22Rv1 (cell line): Measurements from ENCODE around the gene PCSK5.

Experiments
- H3K27ac ChIP-seq: fragments of 450-650 bp; 2 replicates; pipeline ENCODE4 v1.5.1; 2017
- CTCF ChIP-seq: fragments of 450-650 bp; IDR thresholded peaks from 2 replicates; pipeline ENCODE4 v1.5.1; 2017; ENCODE audit warnings: mild to moderate bottlenecking
- ZFX ChIP-seq: fragments of 450-650 bp; IDR thresholded peaks from 2 replicates; pipeline ENCODE4 v1.6.1; 2017; ENCODE audit warnings: antibody characterized with exemption, borderline replicate concordance

Gene PCSK5

DNA sequence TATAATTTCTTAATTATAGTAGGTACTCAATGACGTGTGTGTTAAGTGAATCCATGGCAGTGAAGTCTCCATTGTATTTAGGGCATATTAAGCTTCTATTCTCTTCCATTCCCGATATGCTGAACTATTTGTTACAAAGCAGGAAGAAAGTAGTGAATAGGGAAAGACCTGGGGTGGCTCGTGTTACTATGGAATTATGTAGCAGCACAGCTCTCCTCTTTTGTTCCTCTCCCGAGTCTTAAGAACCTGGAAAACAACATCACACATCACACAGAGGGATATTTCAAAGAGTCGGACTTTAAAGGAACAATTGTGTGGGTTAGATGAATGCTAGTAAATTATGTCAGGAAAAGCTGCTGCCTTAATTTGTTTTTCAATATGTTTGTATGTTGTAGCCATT is 131.8 kb downstream of the PCSK5 start:
- no peak overlapping the region for H3K27ac ChIP-seq

DNA sequence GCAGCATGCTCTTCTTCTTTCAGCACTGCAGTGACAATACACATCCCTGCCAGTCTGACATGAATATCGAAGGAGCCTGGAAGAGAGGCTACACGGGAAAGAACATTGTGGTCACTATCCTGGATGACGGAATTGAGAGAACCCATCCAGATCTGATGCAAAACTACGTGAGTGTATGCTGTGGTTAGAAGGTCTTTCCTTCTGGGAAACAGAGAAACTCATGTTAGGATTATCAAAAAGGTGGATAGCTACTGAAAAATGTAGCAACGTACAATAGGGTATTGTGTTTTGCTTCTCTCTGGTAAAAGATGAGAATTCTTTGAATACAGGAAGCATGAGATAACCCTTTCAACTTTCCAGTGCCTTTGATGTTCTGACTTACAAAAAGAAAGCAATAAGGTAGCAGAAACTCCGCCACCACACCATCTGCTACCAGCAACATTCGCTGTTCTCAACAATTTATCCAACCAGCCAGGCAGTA is 133.3 kb downstream of the PCSK5 start:
- TF ChIP-seq CTCF (no peak), ZFX (no peak)
- H3K27ac ChIP-seq, result no peak overlapping the region

More for the DNA sequence above, 131.8 kb downstream of the PCSK5 start:
- TF ChIP-seq CTCF (no peak), ZFX (no peak)

DNA sequence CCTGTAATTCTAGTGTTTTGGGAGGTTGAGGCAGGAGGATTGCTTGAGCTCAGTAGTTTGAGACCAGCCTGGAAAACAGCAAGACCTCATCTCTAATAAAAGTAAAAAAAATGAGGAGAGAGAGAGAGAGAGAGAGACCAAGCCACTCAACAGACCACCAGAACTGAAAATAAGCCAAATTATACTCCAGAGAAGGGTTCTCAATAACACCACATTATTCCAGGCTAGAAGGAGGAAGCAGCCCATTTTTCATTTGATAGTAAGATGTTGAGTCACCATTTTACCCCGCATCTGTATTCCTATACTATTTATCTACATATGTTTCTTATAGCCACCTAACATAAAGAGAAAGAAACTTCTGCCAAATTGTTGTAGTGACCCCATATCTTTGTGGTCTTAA is 134.8 kb downstream of the PCSK5 start:
- no peak for TF ChIP-seq ZFX
- no peak for TF ChIP-seq CTCF
- no peak overlapping the region for H3K27ac ChIP-seq

DNA sequence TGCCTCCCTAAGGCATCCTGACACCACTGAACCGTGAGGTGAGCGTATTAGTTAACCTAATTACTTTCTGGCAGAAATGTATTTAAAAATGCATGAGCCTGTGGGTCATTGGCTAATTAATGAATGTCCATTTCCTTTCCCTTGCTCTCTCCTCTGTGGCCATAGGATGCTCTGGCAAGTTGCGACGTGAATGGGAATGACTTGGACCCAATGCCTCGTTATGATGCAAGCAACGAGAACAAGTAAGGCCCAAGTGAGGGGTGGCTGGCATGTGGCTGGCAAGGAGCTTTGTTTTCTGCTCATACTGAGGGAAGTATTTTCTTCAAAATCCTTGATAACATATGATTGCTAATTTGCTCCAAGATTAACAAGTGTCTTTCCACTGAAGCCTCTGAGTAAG is 136.3 kb downstream of the PCSK5 start:
- TF ChIP-seq CTCF (no peak), ZFX (no peak)
- H3K27ac ChIP-seq, result no peak overlapping the region

DNA sequence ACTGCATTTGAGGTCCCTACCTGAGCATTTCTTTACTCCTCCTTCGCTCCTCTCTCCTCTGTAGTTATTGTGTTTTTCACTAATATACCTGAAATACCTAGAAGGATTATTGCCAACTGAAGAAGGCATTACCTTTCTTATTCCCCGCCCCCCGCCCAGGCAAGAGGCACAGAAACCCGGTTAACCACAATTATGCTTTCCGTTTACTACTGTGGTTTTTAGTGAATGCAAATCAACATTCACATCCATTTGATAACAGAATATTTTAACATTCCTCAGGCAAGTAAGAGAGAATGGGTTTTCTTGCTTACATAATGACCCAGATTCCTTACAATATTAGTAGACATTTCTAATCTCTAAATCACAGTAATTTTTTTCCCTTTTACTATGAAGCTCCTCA is 136.9 kb downstream of the PCSK5 start:
- H3K27ac ChIP-seq, result no peak overlapping the region
- no peak for TF ChIP-seq CTCF

GRCh38 chr9:76027861-76028260 is 137.4 kb downstream of the PCSK5 start:
- H3K27ac ChIP-seq, result no peak overlapping the region
- TF ChIP-seq ZFX (no peak), CTCF (no peak)

- no peak overlapping the region for H3K27ac ChIP-seq
- TF ChIP-seq ZFX, result no peak
These were observed 141.7 kb downstream of the PCSK5 start for GRCh38 chr9:76032038-76032796.
